C4-2B (cell line): ENCODE measurements around the gene MYL7.

Experiments
- CTCF ChIP-seq: fragments of 450-650 bp; conservative IDR thresholded peaks from 2 replicates; pipeline ENCODE4 v1.5.1; 2017; ENCODE audit warnings: mild to moderate bottlenecking
- ZFX ChIP-seq: fragments of 450-650 bp; IDR thresholded peaks from 2 replicates; pipeline ENCODE4 v1.6.1; 2017

DNA sequence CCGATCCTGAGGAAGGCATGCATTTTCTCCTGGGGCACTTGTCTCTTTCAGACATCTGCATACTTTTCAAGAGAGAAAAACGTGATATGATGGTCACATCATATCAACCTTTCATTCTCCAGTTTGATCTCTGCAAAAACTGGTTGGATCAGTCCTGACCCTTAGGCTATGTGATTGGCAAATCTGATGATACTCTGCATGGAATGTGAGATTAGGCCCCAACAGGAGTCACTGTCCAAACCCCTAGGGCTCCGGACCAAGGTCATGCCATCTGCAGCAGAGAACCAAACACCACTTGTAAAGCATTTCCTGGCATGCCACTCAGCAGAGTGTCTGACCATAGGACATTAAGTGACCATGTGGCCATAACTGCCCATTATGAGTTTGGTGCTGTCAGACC lies 39.5 kb upstream of the MYL7 start:
- no peak for TF ChIP-seq CTCF
- TF ChIP-seq ZFX, result no peak
